Keratinocyte (primary cell): ENCODE results near the gene STOML3. TPM values are rescaled to one million over a fixed set of nuclear protein-coding genes. Genes with fewer than 3 reads are reported as not detected.

Source experiments
- DNase-seq: peaks from one replicate; pipeline ENCODE4 v3.0.0-alpha.2; 2011; ENCODE audit warnings: low read depth, missing footprints, low spot score
- FAIRE-seq: peaks from 2 replicates; lab custom pipeline; 2011; peaks lifted over from hg19 to GRCh38; lab: Jason Lieb, UNC
- H2AFZ ChIP-seq: 2 replicates; pipeline ENCODE4 v1.6.0; 2012; ENCODE audit warnings: low read length, control low read depth, inconsistent platforms; ENCODE audit not compliant: control insufficient read depth
- H3K27ac ChIP-seq: 2 replicates; pipeline ENCODE4 v1.5.1; 2011; ENCODE audit warnings: low read length; ENCODE audit not compliant: control insufficient read depth, insufficient read depth
- H3K27me3 ChIP-seq: 3 replicates; pipeline ENCODE4 v1.6.0; 2011; ENCODE audit warnings: low read length; ENCODE audit not compliant: control insufficient read depth, insufficient read depth; ENCODE audit errors: extremely low read depth
- H3K36me3 ChIP-seq, 2 experiments: 2 replicates in 1 of 2; 3 replicates in 1 of 2; pipeline ENCODE4 v1.5.1; 2011; ENCODE audit warnings: low read length in 2 of 2, mild to moderate bottlenecking in 1 of 2; ENCODE audit not compliant: control insufficient read depth in 2 of 2, insufficient read depth in 2 of 2; ENCODE audit errors: extremely low read depth in 1 of 2
- H3K4me1 ChIP-seq: 3 replicates; pipeline ENCODE4 v1.5.1; 2011; ENCODE audit warnings: low read length; ENCODE audit not compliant: control insufficient read depth, insufficient read depth; ENCODE audit errors: extremely low read depth
- H3K4me2 ChIP-seq: 3 replicates; pipeline ENCODE4 v1.6.0; 2011; ENCODE audit warnings: low read depth, low read length; ENCODE audit not compliant: control insufficient read depth, insufficient read depth; ENCODE audit errors: extremely low read depth
- H3K4me3 ChIP-seq, 3 experiments: fragments of 200-600 bp in 1 of 3; sonication (generic) in 1 of 3; 2 replicates in 2 of 3; 3 replicates in 1 of 3; pipeline ENCODE4 v1.5.1; 2011 to 2016; ENCODE audit warnings: low read length in 3 of 3, mild to moderate bottlenecking in 3 of 3, control low read depth in 2 of 3, inconsistent platforms in 1 of 3, low read depth in 1 of 3, mixed read lengths in 1 of 3, mixed run types in 1 of 3, moderate library complexity in 1 of 3; ENCODE audit not compliant: control insufficient read depth in 2 of 3, insufficient read depth in 2 of 3; ENCODE audit errors: extremely low read depth in 1 of 3
- H3K79me2 ChIP-seq: 2 replicates; pipeline ENCODE4 v1.6.0; 2012; ENCODE audit warnings: low read length; ENCODE audit not compliant: control insufficient read depth, insufficient read depth
- H3K9ac ChIP-seq: 3 replicates; pipeline ENCODE4 v1.6.0; 2011; ENCODE audit warnings: low read length; ENCODE audit not compliant: control insufficient read depth, insufficient read depth; ENCODE audit errors: extremely low read depth
- H3K9me1 ChIP-seq: 3 replicates; pipeline ENCODE4 v1.6.0; 2011; ENCODE audit warnings: low read length; ENCODE audit not compliant: control insufficient read depth, insufficient read depth; ENCODE audit errors: extremely low read depth
- H3K9me3 ChIP-seq: 2 replicates; pipeline ENCODE4 v1.5.1; 2012; ENCODE audit warnings: low read depth, low read length; ENCODE audit not compliant: control insufficient read depth
- H4K20me1 ChIP-seq: 3 replicates; pipeline ENCODE4 v1.6.0; 2011; ENCODE audit warnings: low read length; ENCODE audit not compliant: control insufficient read depth, insufficient read depth; ENCODE audit errors: extremely low read depth
- CTCF ChIP-seq, 3 experiments: IDR thresholded peaks in 1 of 3; conservative IDR thresholded peaks in 1 of 3; optimal IDR thresholded peaks in 1 of 3; 2 replicates in 2 of 3; 3 replicates in 1 of 3; pipeline versions ENCODE3 to v1.5.1; 2011; ENCODE audit warnings: low read length in 3 of 3, mild to moderate bottlenecking in 3 of 3, moderate library complexity in 2 of 3, control low read depth in 1 of 3, inconsistent platforms in 1 of 3; ENCODE audit not compliant: insufficient read depth in 2 of 3; ENCODE audit errors: extremely low read depth in 1 of 3
- EZH2 ChIP-seq: IDR thresholded peaks from one replicate; pipeline ENCODE4 v1.6.1; 2012; ENCODE audit warnings: inconsistent platforms, mild to moderate bottlenecking, low read length, moderate library complexity
- dilution Hi-C: fragments of 300-500 bp; cut with MboI; formaldehyde crosslinking; loops from one replicate; pipeline ENCODE4 v1.7.0; 2020; ENCODE audit warnings: low sequenced_read_pairs; ENCODE audit not compliant: extremely low pct_ligation_motif_present
- polyA plus RNA-seq, 5 experiments: library from polyadenylated mRNA; depleted of rRNA in 3 of 5; stranded (reverse) in 3 of 5; stranded (forward) in 1 of 5; unstranded in 1 of 5; fragments of >200 nt; gene quantifications; 1 replicate in 1 of 5; 2 replicates in 3 of 5; 3 replicates in 1 of 5; pipeline versions ENCODE4 v1.2.1 to v1.2.3, GENCODE V29; 2011 to 2012; ENCODE audit warnings: missing spikeins in 2 of 5, low read depth in 1 of 5, low replicate concordance in 1 of 5

The STOML3 gene
- polyA plus RNA-seq, 1 donor (not counting 4 experiments of a cell fraction or from before 2014, with no cell fraction given) = not detected

DNA sequence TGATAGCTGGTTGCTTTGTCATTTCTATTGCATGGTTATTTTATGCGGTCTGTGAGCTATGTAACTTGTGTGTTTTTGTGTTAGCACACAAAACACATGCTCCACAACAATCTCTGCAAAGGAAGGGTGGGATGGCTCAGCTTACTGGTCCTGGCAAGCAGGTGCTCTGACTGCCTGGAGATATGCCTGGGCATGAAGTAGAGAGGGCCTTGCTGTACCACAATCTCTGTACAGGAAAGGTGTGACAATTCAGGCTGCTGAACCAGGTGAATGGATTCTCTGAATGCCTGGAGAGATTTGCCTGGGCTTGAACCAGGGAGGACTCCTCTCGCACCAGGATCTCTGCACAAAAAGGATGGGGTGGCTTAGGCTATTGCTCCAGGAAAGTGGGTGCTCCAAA lies 69.5 kb downstream of the STOML3 start:
- Histone ChIP-seq H3K4me3 (no peak overlapping the region), H3K36me3 (no peaks in the 10 kb centered on the region), H4K20me1 (no peaks in the 10 kb centered on the region), H3K79me2 (no peaks in the 10 kb centered on the region), H3K9me1 (no peaks in the 10 kb centered on the region), H3K9me3 (no peaks in the 10 kb centered on the region), H2AFZ (peak overlapping the region; percentile 74), H3K9ac (no peak overlapping the region), H3K4me1 (peaks cover 9% of the 10 kb centered on the region), H3K27me3 (no peaks in the 10 kb centered on the region), H3K27ac (no peak overlapping the region), H3K4me2 (peak overlapping the region; percentile 30)
- dilution Hi-C loops = no loop called here
- FAIRE-seq = peak; percentile 93
- DNase-seq = no peak
- TF ChIP-seq EZH2 (no peak), CTCF (optimal IDR thresholded peaks at IDR 0.05 in 1 of 3, IDR thresholded peaks at IDR 0.05 in 1 of 3, conservative IDR thresholded peaks at IDR 0.05 in 1 of 3; ENCODE audit: extremely low read depth in 1 of 3, insufficient read depth in 2 of 3, low read length in 3 of 3) (no peak)

Other genes with a start within 250 kb of the STOML3 start
- 7.0 to 16.9 TPM (median 14.5 TPM) in 3 replicates for gene PROSER1, start 47.3 kb upstream of the STOML3 start, polyA plus RNA-seq
- 5.4 to 9.6 TPM (median 8.8 TPM) in 3 replicates for gene NHLRC3, start 47.6 kb upstream of the STOML3 start, polyA plus RNA-seq